Measurements from ENCODE around the gene TMEM178B.

The TMEM178B gene

DNA sequence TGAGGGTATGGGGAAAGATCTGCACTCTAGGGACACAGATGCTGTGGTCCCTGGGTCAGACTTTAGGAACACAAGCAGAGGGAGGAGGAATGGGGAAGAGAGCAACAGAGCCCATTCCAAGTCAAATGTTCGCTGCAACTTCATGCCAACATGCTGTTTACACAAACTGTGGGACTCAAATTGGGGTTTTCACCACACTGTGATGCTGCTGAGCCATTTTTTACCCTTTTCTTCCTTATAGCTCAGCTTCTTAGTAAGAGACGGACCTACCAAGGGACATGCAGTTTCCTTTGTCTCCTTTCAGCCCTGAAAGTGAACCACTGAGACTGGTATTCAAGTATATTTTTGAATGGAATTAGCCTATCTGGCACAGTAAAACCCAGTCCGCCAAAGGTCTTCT lies 413.1 kb downstream of the TMEM178B start:
- DNase-seq, result no peak

- DNase-seq, result no peak
These were observed 416.6 kb downstream of the TMEM178B start for GRCh38 chr7:141490474-141490873.

DNA sequence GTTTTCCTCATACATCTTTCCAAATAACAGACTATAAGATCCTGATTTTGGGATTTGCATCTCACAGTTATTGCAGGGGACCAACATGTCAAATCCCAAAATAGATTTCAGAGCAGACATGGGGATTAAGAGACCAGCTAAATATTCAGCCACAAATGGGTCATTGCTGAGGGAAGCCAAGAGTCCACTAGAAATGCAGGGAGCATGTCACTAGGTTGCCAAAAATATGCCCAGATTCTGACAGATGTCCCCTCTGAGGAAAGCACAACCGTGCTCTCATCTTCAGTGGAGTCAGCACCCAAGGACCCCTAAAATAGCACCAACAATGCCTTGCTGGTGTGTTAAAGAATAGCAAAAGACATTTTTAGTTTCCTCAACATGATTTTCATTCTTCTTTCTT lies 421.2 kb downstream of the TMEM178B start:
- no peak for DNase-seq

DNA sequence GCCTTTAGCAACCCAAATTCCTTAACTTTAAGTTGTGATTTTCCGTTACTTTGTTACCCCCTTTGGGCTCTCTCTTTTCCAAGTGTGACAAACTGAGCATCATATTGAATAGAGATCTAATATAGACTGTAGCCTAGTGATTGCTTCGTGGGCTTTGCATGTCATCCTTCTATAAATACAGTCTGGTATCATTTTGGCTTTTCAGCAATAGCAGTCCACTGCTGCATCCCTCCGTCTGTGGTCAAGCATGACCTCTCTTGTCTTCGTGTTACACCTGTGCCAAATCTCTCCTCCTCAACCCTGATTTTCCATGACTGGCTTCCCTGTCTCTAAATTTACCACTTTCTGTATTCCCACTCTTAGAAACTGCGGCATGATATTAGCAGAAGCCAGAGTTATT lies 423.5 kb downstream of the TMEM178B start:
- no peak for DNase-seq

- no peak for DNase-seq
These were observed 426.7 kb downstream of the TMEM178B start for GRCh38 chr7:141500608-141501007.

DNA sequence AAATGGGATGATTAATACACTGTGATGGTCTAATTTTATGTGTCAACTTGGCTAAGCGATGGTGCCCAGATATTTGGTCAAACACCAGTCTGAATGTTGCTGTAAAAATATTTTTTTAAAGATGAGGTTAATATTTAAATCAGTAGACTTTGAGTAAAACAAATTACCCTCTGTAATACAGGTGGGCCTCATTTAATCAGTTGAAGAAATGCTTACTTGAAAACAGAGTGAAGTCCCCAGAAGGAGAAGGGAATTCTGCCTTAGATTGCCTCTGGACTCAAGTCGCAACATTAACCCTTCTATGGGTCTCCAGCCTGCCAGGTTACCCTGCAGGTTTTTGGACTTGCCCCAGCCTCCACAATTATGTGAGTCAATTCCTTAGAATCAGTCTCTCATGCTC lies 427.6 kb downstream of the TMEM178B start:
- DNase-seq, result no peak

DNA sequence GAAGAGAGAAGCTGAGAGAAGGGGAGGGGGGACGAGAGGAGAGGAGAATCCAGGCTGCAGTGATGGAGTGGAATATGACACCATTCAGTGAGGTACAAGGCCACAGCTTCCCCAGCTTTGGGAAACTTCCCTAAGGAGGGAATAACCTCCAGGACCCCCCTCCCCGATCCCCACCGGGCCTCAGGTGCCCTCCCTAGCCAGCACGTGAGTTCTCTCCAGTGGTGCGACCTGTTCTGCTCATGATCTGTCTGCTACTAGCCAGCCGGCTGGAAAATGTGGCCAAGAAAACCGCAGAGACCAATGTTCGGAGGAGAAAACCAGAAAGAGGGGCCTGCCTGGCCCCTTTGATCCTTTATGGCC lies 437.4 kb downstream of the TMEM178B start:
- no peak for DNase-seq

GRCh38 chr7:141511676-141512396 lies 438.0 kb downstream of the TMEM178B start:
- no peak for DNase-seq

GRCh38 chr7:141512597-141512996 lies 438.7 kb downstream of the TMEM178B start:
- no peak for DNase-seq

DNA sequence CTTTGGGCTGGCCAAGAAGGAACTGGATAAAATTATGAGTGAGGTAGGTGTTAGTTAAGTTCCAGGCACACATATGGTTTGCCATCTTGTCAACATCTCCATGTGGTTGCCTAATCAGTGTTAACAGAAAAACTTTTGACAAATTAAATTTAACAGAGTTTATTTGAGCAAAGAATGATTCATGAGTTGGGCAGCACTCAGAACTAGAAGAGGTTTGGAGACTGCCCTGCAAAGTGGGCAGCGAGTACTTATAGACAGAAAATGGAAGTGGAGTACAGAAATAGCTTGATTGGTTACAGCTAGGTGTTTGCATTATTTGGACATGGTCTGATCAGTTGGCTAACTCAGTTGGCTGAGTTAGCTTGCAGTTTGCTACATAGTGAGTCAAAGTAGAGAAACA lies 439.9 kb downstream of the TMEM178B start:
- no peak for DNase-seq

GRCh38 chr7:141515941-141516340 lies 442.1 kb downstream of the TMEM178B start:
- no peak for DNase-seq

DNA sequence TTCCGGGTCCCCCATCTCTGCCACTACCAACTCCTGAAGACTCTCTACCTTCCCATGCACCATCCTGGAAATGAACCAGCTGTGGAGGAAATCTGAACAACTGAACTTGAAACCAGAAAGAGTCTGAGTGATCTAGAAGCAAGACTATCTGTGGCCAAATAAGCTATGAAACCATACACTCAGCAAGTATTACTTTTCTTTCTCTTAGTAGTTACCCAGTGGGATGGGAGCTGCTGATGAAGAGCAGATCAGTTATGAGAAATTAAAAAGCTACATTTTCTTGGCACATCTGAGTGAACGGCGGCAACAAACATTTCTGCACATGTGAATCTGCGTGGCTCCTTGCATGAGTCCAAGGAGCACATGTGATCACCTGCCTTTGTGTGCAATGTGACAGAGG lies 445.8 kb downstream of the TMEM178B start:
- DNase-seq, result no peak

DNA sequence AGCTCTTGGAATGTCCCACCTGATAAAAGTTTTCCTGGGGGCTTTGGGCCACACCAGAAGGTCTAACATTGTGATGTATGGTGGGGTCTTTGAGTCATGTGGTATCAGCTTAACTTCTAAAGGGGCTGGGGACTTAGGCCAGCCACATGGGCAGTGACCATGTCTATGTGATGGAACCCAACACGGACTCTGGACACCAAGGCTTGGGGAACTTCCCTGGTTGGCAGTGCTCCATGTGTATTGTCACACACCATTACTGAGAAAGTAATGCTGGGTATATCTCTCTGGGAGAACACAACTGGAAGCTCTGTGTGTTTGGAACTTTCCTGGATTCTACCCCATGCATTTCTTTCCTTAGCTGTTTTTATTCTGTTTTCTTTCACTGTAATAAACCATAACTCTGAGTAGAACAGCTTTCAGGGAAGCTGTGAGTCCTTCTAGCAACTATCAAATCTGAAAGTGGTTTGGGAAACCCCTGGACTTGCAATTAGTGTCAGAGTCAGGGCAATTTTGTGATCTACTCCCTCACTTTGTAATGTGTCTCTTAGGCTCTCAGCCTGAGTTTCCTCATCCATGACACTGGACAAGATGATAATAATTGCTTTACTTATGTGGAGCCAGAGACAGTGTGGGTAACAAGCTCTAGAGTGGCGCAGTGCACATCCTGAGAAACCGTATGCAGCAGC lies 448.9 kb downstream of the TMEM178B start:
- DNase-seq, result no peak

GRCh38 chr7:141525973-141526514 lies 452.2 kb downstream of the TMEM178B start:
- DNase-seq, result no peak

GRCh38 chr7:141527076-141527475 lies 453.2 kb downstream of the TMEM178B start:
- no peak for DNase-seq

DNA sequence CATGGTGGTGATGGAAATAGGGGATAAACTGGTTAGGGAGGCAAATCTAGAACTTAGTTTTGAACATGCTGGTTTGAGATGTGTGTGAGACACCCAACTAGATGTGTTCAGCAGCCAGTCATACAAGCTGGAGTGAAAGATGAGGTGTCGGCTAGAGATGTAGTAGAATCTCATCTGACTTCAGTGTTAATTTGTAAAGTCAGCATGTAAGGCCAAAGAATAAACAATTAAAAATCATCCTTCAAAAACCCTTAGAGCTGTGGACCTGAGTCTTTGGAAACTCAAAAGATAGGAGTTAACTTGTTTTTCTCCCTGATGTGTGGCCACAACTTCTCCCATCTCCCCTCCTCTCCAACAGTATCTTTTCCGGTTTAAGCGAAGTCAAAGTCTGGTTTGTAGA lies 454.5 kb downstream of the TMEM178B start:
- DNase-seq, result no peak
